HG03342 (cell line): ENCODE results near the gene OR2A12.
"Not testable (repeated sequence)": the region's sequence is repeated elsewhere in the genome, so short reads cannot be mapped to it uniquely, and the experiment has no call there.

Source experiments
- ATAC-seq: cut with Tn5 transposase; IDR thresholded peaks from one replicate; pipeline ENCODE4 v1.9.1; 2021; ENCODE audit warnings: mild to moderate bottlenecking, moderate library complexity; ENCODE audit not compliant: unreplicated experiment

Gene OR2A12

DNA sequence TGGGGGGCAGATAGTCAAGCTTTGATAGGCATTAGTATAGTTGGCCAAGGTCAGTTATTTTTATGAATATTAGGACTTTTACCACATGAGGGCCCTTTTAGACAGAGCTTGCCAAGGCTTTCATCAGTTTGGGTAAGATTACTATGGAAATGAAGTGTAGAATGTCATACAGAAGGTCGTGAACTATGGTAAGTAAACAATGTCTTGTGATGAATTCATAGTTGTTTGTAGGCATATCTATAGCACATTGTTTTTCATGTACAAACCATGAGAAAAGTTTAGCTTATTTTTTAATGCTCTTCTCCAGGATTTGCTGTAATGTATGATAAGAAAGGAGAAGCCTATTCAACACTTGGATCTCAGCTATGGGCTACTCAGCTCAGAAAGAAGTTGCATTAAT is 27.6 kb downstream of the OR2A12 start:
- ATAC-seq, result no peak

DNA sequence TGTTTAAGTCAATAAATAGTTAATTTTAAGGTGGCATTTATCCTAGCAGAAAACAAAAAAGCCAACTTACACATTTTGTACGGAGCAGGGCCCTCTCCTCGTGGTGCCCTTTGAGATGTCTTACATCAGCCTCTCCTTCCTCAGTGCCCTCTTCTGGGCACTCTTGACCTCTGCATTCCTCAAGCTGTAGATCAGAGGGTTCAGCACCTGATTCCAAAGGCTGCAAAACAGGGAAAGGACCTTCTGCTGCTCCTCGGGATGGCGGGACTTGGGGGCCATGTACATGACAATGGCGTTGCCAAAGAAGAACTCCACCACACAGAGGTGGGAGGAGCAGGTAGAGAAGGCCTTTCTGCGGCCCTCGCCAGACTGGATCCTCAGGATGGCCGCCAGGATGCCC is 32.3 kb downstream of the OR2A12 start:
- no peak for ATAC-seq

- ATAC-seq, result no peak
Measured at GRCh38 chr7:144122876-144123275, 36.8 kb downstream of the OR2A12 start, which contains the start of gene OR2A14. Gene OR2A14, plus strand, starts transcription at chr7:144123176. Its CDS starts 5,937 bp downstream, at chr7:144129113.

GRCh38 chr7:144127714-144128334 is 41.7 kb downstream of the OR2A12 start:
- ATAC-seq, result peak; percentile 100

GRCh38 chr7:144129601-144130000 is 43.5 kb downstream of the OR2A12 start:
- ATAC-seq, result not testable (repeated sequence)

- no peak for ATAC-seq
Measured at GRCh38 chr7:144130730-144131129, 44.7 kb downstream of the OR2A12 start.

GRCh38 chr7:144132262-144132661 is 46.2 kb downstream of the OR2A12 start:
- no peak for ATAC-seq

- no peak for ATAC-seq
Measured at GRCh38 chr7:144133307-144133706, 47.2 kb downstream of the OR2A12 start.

GRCh38 chr7:144134116-144134515 is 48.0 kb downstream of the OR2A12 start:
- no peak for ATAC-seq

DNA sequence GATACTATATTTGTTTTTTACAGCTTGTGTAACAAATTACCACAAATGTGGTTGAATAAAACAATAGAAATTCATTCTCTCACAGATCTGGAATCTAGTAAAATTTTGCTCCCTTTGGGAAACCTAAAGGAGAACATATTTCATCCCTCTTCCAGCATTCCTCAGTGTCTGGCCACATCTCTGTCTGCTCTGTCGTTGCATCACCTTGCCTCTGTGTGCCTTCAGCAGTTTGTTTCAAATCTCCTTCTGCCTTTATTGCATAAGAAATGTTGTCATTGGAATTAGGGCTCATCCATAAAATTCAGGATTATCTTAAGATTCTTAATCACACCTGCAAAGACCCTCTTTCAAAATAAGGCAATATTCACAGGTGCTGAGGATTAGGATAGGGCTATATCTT is 51.4 kb downstream of the OR2A12 start:
- ATAC-seq, result no peak

- no peak for ATAC-seq
Measured at GRCh38 chr7:144142187-144142586, 56.1 kb downstream of the OR2A12 start.

DNA sequence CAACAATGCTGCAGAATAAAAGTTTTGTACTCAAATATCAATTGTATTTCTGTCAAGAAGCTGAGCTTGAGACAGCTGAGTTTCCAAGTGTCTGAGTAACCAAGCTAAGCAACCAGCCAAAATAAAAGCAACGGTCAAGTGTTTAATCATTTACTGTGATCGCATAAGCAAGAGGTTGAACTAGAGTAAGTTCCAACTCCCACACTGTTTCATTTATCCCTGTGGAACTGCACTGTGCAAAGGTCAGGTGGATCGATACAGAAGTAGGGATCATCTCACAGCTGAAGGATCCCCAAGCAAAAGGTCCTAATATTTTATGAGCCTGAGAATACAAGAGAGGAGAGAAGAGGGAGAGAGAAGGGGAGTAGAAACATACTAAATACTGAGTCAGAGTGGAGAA is 58.3 kb downstream of the OR2A12 start:
- no peak for ATAC-seq

GRCh38 chr7:144148224-144148827 is 62.2 kb downstream of the OR2A12 start:
- ATAC-seq, result no peak
